Uterus (tissue), 4 donors: ENCODE results near the gene DLST. TPM values are rescaled to one million over a fixed set of nuclear protein-coding genes. Genes with fewer than 3 reads are reported as not detected.

Experiments
- DNase-seq, 2 donors: peaks; one replicate each; pipeline ENCODE4 v3.0.0-alpha.2; 2019 to 2020
- H3K27ac ChIP-seq, 2 donors: fragments of 200-600 bp; sonication (generic); 1 replicate in 1 of 2; 2 replicates in 1 of 2; pipeline ENCODE4 v1.5.1; 2016 to 2018
- H3K27me3 ChIP-seq, 2 donors: fragments of 200-600 bp; sonication (generic); one replicate each; pipeline ENCODE4 v1.5.1; 2018 to 2019; ENCODE audit warnings: control low read depth in 1 of 2
- H3K36me3 ChIP-seq, 2 donors: fragments of 200-600 bp; sonication (generic); one replicate each; pipeline ENCODE4 v1.5.1; 2019; ENCODE audit warnings: control low read depth in 1 of 2
- H3K4me1 ChIP-seq, 2 donors: fragments of 200-600 bp; sonication (generic); one replicate each; pipeline ENCODE4 v1.5.1; 2018 to 2019; ENCODE audit warnings: control low read depth in 1 of 2
- H3K4me3 ChIP-seq, 2 donors: fragments of 200-600 bp; sonication (generic); 1 replicate in 1 of 2; 2 replicates in 1 of 2; pipeline ENCODE4 v1.5.1; 2018 to 2019; ENCODE audit warnings: mild to moderate bottlenecking in 1 of 2
- H3K9me3 ChIP-seq, 2 donors: fragments of 200-600 bp; sonication (generic); one replicate each; pipeline ENCODE4 v1.5.1; 2019; ENCODE audit warnings: control low read depth in 1 of 2
- CTCF ChIP-seq, 4 experiments: fragments of 200-600 bp in 2 of 4; fragments of 450-650 bp in 2 of 4; sonication (generic) in 2 of 4; IDR thresholded peaks; one replicate each; pipeline ENCODE4 v1.5.1; 2016 to 2019; ENCODE audit warnings: antibody characterized with exemption in 4 of 4, mild to moderate bottlenecking in 2 of 4, moderate library complexity in 1 of 4
- POLR2A ChIP-seq, 2 donors: fragments of 450-650 bp; IDR thresholded peaks; one replicate each; pipeline ENCODE4 v1.6.1; 2016; ENCODE audit warnings: antibody characterized with exemption in 2 of 2, mild to moderate bottlenecking in 1 of 2, moderate library complexity in 1 of 2
- intact Hi-C: fragments of 100-400 bp; cut with DNase I; formaldehyde crosslinking; loops from one replicate; pipeline ENCODE4 v1.15.1; 2023; ENCODE audit warnings: low total_unique reads
- total RNA-seq, 4 donors: library from RNA; depleted of rRNA in 3 of 4; stranded (reverse); fragments of >200 nt in 3 of 4; gene quantifications; one replicate each; pipeline versions ENCODE4 v1.1.0 to v1.2.4, GENCODE V29; 2014 to 2023
- donor health status: DM: yes; HTN: yes; CAD: no.

The DLST gene
- total RNA-seq, 4 donors from 2014 or later = 31.8 to 77.2 (median 62.7) TPM

- TF ChIP-seq POLR2A (IDR thresholded peaks at IDR 0.05) = no peak
- no peak for TF ChIP-seq CTCF (IDR thresholded peaks at IDR 0.05)
- DNase-seq = no peak
- Histone ChIP-seq H3K27me3 (no peaks in the 10 kb centered on the region), H3K36me3 (no peaks in the 10 kb centered on the region), H3K4me1 (peaks cover 0 to 15% of the 10 kb centered on the region in 2 donors), H3K27ac (no peak overlapping the region), H3K9me3 (no peaks in the 10 kb centered on the region), H3K4me3 (no peak overlapping the region)
- intact Hi-C loops = no loop called here
These were observed 54.4 kb downstream of the DLST start for GRCh38 chr14:74936151-74936550.

GRCh38 chr14:74936731-74937130 lies 55.0 kb downstream of the DLST start:
- TF ChIP-seq CTCF (IDR thresholded peaks at IDR 0.05) (no peak), POLR2A (IDR thresholded peaks at IDR 0.05) (no peak)
- DNase-seq = no peak
- no peaks in the 10 kb centered on the region for H3K9me3 ChIP-seq
- no peaks in the 10 kb centered on the region for H3K36me3 ChIP-seq
- intact Hi-C loops = no loop called here
- H3K4me1 ChIP-seq = peaks cover 0 to 21% of the 10 kb centered on the region in 2 donors
- no peak overlapping the region for H3K4me3 ChIP-seq
- H3K27me3 ChIP-seq = no peaks in the 10 kb centered on the region
- no peak overlapping the region for H3K27ac ChIP-seq

GRCh38 chr14:74937171-74937570 lies 55.5 kb downstream of the DLST start:
- no peak overlapping the region for H3K27ac ChIP-seq
- peaks cover 0 to 25% of the 10 kb centered on the region in 2 donors for H3K4me1 ChIP-seq
- no peak overlapping the region for H3K4me3 ChIP-seq
- no peaks in the 10 kb centered on the region for H3K9me3 ChIP-seq
- no peak for DNase-seq
- H3K36me3 ChIP-seq = no peaks in the 10 kb centered on the region
- H3K27me3 ChIP-seq = no peaks in the 10 kb centered on the region
- intact Hi-C loops = no loop called here
- TF ChIP-seq POLR2A (IDR thresholded peaks at IDR 0.05) (no peak), CTCF (IDR thresholded peaks at IDR 0.05) (no peak)

GRCh38 chr14:74938531-74939495 lies 57.1 kb downstream of the DLST start:
- intact Hi-C loops = no loop called here
- H3K9me3 ChIP-seq = no peaks in the 10 kb centered on the region
- no peak overlapping the region for H3K4me3 ChIP-seq
- TF ChIP-seq POLR2A (IDR thresholded peaks at IDR 0.05) (no peak), CTCF (IDR thresholded peaks at IDR 0.05) (no peak)
- H3K4me1 ChIP-seq = peaks cover 0 to 26% of the 10 kb centered on the region in 2 donors
- no peak for DNase-seq
- H3K36me3 ChIP-seq = no peaks in the 10 kb centered on the region
- H3K27ac ChIP-seq = peak overlapping the region; percentile 82 to 84
- H3K27me3 ChIP-seq = no peaks in the 10 kb centered on the region

- no peaks in the 10 kb centered on the region for H3K27me3 ChIP-seq
- H3K4me1 ChIP-seq = peaks cover 0 to 26% of the 10 kb centered on the region in 2 donors
- no peak for DNase-seq
- intact Hi-C loops = no loop called here
- H3K36me3 ChIP-seq = no peaks in the 10 kb centered on the region
- H3K9me3 ChIP-seq = no peaks in the 10 kb centered on the region
- TF ChIP-seq POLR2A (IDR thresholded peaks at IDR 0.05) = no peak
- TF ChIP-seq CTCF (IDR thresholded peaks at IDR 0.05) = no peak
- no peak overlapping the region for H3K4me3 ChIP-seq
- H3K27ac ChIP-seq = peak overlapping the region; percentile 82 to 84
These were observed 59.3 kb downstream of the DLST start for GRCh38 chr14:74940956-74941565.
